Stimulated activated CD8-positive, alpha-beta memory T cell treated with anti-CD3 and anti-CD28 coated beads, Interleukin-7, amount 100 ng/mL, for 48 hours (primary cell): Measurements from ENCODE around the gene CD52.
"Not testable (repeated sequence)": the region's sequence is repeated elsewhere in the genome, so short reads cannot be mapped to it uniquely, and the experiment has no call there.

Source experiments
- DNase-seq, 2 donors: peaks; one replicate each; pipeline ENCODE4 v3.0.0-alpha.2; 2020; ENCODE audit warnings: low read depth in 1 of 2; ENCODE audit errors: extremely low read depth in 1 of 2

The CD52 gene

GRCh38 chr1:26283871-26284596, 33.7 kb upstream of the CD52 start:
- no peak for DNase-seq

- DNase-seq: peak; percentile 86 to 99
Observed at GRCh38 chr1:26284597-26285347, 33.0 kb upstream of the CD52 start.

GRCh38 chr1:26285366-26286063, 32.2 kb upstream of the CD52 start:
- DNase-seq: no peak

GRCh38 chr1:26286064-26286416, 31.7 kb upstream of the CD52 start:
- no peak for DNase-seq

GRCh38 chr1:26287033-26287711, 30.6 kb upstream of the CD52 start:
- no peak for DNase-seq

GRCh38 chr1:26287811-26288210, 29.9 kb upstream of the CD52 start:
- DNase-seq: no peak

- peak in 1 of 2 donors; percentile 84 for DNase-seq
Observed at GRCh38 chr1:26288311-26288941, 29.3 kb upstream of the CD52 start.

GRCh38 chr1:26289158-26290059, 28.3 kb upstream of the CD52 start:
- no peak for DNase-seq

- DNase-seq: no peak
Observed at GRCh38 chr1:26290122-26290881, 27.5 kb upstream of the CD52 start.

GRCh38 chr1:26290882-26291261, 26.9 kb upstream of the CD52 start:
- DNase-seq: no peak

- DNase-seq: no peak
Observed at GRCh38 chr1:26291433-26291832, 26.3 kb upstream of the CD52 start.

- DNase-seq: no peak
Observed at GRCh38 chr1:26291939-26292338, 25.8 kb upstream of the CD52 start.

- DNase-seq: not testable (repeated sequence)
Observed at GRCh38 chr1:26292735-26293134, 25.0 kb upstream of the CD52 start.

- DNase-seq: no peak
Observed at GRCh38 chr1:26293911-26294463, 23.8 kb upstream of the CD52 start.

- no peak for DNase-seq
Observed at GRCh38 chr1:26295194-26296138, 22.3 kb upstream of the CD52 start.

GRCh38 chr1:26296340-26297056, 21.3 kb upstream of the CD52 start:
- no peak for DNase-seq
